Dedifferentiated amniotic fluid mesenchymal stem cell (primary cell): ENCODE measurements around the gene IL2RA.
"Not testable (repeated sequence)": the region's sequence is repeated elsewhere in the genome, so short reads cannot be mapped to it uniquely, and the experiment has no call there.

ENCODE experiments used
- DNase-seq: peaks from one replicate; pipeline ENCODE4 v3.0.0-alpha.2; 2016; ENCODE audit errors: extremely low spot score

IL2RA gene

DNA sequence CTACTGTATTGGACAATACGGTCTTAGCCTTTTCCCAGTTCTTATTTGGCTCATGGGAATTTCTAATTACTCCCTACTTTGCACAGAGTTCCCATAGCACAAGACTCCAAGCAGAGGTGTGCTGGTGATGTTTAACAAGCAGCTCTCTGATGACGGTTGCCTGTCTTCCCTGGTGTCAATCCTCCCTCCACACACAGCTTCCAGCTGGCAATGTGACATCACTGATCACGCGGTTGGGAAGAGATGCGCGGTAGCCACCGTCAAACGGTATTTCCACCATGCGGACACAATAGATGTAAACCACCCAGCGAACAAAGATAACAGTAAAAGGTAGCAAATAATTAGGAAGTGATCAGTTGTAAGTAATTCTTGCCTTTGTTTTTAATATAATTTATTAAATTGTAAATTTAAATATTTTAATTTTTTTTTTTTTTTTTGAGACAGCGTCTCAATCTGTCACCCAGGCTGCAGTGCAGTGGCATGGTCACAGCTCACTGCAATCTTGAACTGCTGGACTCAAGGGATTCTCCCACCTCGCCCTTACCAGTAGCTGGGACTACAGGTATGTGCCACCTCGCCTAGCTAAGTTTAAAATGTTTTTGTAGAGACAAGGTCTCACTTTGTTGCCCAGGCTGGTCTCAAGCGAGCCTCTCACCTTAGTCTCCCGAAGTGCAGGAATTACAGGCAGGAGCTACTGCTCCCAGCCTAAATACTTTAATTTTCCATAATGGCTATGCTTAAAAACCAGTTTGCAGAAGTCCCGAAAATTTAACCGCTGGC lies 48.6 kb downstream of the IL2RA start:
- DNase-seq = no peak

DNA sequence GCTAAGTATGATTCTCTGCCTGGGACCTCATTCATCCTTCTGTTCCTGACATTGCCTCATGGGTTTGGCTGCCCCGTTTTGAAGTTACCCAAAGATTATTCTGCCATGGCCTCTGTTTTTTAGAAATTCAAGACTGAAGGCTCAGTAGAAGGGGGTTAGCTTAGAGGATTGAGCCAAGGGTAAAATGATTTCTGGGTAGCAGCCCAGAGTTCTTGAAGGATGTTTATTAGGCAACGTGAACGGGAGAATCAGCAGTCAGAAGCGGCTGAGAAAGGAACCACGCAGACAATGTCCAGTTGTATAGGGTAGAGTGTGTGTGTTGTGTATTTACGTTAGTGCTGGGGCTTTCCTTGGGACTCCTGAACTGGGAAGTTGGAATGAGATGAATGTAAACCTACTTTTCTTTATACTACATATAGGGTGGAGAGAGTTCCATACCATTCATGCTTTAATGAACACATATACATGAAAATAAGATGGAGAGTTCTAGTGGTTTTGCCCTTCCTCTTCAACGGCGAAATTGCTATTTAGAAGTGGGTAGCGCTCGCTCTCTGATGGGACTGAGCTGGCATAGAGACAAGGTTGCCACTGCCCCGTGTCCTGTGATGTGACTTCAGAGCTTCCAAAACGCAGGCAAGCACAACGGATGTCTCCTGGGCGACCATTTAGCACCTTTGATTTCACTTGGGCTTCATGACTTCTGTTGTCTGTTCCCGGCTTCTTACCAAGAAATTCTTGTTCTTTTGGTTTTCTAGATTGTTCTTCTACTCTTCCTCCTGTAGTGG lies 49.9 kb downstream of the IL2RA start:
- DNase-seq = no peak

DNA sequence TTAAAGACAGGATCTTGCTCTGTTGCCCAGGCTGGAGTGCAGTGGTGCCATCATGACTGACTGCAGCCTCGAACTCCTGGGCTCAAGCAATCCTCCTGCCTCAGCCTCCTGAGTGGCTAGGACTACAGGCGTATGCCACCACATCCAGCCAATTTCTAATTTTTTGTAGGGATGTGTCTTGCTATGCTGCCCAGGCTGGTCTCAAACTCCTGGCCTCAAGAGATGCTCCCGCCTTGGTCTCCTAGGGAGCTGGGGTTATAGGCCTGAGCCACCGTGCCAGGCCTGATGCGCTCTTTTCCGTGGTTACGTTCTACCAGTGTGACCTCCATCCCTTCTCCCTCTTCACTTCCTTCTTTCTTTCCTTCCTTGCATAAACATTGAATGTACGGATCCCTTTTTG lies 50.6 kb downstream of the IL2RA start:
- DNase-seq = no peak

DNA sequence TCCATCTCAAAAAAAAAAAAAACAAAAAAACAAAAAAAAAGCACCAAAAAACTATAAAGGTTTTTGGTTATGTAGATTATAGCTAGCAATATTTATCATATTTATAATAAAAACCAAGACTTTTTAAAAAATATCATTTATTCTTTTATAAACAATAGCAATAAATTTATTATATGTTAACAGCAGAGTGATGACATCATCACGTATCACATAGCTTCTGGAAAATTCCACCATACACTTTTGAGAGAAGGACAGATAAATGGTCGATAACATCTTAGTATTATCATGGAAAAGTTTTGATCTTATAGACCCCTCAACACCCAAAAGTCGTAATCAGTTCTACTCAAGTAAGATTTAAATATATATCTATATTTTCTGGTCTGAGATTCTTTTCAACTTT lies 51.6 kb downstream of the IL2RA start:
- no peak for DNase-seq

DNA sequence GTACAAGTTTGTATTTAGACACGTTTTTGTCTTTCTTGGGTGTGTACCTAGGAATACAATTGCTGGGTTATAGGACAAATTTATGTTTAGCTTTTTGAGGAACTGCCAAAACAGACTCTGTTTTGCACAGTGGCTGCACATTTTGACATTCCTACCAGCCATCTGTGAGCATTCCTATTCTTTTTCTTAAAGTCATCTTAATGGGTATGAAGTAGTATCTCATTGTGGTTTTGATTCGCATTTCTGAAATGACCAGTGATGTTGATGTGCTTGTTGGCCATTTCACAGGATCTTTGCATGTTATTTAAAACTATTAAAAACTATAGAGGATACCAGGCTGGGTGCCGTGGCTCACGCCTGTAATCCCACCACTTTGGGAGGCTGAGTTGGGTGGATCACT lies 52.2 kb downstream of the IL2RA start:
- no peak for DNase-seq

DNA sequence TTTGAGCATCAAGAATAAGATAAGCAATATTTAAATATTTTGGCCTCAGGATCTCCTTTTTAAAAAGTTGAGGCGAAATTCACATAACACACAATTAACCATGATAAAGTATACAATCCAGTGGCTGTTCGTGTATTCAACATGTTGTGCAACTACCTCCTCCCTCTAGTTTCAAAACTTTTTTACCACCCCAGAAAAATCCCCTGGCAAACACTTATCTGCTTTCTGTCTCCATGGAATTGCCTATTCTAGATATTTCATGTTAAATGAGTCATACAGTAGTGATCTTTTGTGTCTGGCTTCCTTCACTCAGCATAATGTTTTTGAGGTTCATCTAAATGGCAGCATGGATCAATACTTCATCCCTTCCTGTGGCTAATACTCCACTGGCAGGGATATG lies 53.0 kb downstream of the IL2RA start:
- DNase-seq = peak; percentile 31

DNA sequence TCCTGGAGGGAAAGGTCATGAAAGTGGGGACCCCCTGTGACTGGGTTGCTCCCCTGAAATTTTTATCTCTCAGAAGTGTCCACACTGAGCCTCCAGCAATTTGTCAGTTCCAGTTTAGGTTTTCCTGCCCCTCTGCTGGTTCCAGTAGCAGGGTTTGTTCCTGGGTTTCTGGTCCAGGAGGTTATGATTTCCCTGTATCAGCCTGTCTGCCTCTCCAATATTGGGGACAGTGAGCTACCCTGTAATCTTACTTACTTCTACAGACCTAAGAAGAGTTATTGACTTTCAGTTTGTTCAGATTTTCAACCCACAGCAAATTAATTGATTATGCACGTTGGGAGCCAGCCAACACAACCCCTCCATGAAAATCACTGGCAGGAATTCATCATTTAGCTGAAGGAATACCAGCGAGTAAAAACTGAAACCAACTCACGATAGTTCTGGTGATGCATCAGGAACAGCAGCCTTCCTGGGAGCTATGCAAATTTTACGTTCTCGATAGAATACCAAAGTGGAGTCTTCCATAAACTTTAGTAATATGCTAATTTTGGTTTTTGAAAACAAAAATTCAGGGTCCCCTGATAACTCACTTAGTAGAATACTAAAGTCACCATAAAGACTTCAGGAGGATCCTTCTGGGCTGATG lies 53.5 kb downstream of the IL2RA start:
- DNase-seq = no peak

DNA sequence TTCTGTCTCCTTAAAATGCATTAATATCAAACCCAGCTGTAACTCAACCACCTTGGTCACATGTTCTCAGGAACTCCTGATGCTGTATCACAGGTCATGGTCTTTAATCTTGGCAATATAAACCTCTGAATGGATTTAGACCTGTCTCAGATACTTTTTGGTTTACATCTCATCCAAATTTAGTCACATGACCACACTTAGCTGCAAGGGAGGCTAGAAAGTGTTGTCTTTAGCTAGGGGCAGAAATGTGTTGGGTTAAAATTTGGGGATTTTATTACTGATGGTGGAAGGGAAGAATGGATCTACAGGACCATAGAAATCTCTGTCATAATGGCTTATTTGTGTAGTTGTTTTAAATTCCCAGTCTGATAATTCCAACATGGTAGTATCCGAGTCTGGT lies 55.2 kb downstream of the IL2RA start:
- DNase-seq = no peak

DNA sequence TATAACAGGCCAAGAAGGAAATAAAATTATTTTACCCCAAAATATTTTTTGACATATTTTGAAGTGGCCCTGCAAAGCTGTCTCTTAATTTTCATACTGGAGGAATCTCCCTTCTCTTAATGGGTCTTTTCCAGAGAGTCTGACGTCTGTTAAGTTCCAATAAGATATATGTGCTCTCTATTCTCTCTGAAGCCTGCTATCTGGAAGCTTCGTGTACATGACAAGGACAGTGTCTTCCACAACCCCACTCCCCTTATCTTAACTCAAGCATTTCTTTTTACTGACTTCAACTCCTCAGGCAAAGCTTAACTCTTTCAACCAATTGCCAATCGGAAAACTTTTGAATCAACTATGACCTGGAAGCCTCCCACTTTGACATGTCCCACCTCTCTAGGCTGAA lies 55.6 kb downstream of the IL2RA start:
- no peak for DNase-seq

DNA sequence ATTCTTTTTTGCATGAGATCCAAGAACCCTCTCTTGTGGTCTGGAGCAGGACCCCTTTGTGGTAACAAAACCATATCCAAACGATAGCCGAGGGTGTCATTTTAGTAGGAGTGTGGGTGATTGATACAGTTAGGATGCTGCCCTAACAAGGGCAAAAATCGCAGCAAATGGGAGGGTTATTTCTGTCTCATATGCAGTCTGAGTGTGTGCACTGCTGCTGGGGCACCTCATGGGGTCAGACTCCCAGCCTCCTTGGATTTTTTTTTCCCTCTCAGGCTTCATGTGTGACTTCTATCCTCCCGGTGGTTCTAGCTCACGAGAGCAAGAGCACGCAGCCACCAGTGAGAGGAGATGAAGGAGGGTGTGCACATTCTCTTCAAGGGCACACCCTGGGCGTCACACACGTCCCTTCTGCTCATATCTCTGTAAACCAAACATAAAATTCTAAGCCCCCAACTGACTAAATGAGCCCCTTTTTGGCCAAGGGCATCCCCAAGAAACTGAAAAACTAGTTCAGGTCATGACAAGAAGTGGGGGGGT lies 56.2 kb downstream of the IL2RA start:
- DNase-seq = no peak

DNA sequence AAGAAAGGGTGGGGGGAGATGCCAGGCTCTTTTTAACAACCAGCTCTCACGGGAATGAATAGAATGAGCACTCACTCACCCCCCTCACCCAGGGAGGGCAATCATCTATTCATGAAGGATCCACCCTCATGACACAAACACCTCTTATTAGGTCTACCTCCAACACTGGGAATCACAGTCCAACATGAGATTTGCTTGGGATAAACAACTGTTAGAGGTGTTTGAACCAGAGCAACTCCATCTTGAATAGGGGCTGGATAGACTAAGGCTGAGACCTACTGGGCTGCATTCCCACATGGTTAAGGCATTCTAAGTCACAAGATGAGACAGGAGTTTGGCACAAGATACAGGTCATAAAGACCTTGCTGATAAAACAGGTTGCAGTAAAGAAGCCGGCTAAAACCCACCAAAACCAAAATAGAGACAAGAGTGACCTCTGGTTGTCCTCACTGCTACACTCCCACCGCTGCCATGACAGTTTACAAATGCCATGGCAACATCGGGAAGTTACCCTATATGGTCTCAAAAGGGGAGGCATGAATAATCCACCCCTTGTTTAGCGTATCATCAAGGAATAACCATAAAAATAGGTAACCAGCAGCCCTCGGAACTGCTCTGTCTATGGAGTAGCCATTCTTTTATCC lies 56.9 kb downstream of the IL2RA start:
- not testable (repeated sequence) for DNase-seq

DNA sequence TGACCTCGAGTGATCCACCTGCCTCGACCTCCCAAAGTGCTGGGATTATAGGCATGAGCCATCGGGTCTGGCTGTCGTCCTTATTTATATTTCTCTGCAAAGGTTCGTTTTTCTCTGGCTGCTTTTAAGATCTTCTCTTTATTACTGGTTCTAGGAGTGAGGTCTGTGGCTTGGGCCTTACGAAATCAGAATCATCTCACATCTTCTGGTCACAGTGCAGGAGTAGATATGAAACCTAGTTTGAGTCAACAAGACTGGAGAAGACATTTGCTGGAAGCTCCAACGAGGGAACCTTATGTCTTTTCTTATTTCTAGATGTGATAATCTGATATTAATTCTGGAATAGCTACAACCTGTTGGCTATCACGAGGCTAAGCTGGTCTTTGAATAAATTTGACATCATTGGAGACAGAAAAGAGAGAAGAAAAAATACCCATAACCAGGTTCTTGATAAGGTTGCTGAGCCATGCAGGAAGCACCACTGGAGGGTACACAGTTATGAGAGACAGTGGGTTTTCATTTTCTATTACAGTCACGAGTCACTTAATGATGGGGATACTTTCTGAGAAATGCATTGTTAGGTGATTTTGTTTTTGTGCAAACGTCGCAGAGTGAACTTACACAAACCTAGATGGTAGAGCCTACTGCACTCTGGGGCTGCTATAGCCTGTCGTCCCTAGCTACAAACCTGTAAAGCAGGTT lies 59.2 kb downstream of the IL2RA start:
- DNase-seq = no peak

DNA sequence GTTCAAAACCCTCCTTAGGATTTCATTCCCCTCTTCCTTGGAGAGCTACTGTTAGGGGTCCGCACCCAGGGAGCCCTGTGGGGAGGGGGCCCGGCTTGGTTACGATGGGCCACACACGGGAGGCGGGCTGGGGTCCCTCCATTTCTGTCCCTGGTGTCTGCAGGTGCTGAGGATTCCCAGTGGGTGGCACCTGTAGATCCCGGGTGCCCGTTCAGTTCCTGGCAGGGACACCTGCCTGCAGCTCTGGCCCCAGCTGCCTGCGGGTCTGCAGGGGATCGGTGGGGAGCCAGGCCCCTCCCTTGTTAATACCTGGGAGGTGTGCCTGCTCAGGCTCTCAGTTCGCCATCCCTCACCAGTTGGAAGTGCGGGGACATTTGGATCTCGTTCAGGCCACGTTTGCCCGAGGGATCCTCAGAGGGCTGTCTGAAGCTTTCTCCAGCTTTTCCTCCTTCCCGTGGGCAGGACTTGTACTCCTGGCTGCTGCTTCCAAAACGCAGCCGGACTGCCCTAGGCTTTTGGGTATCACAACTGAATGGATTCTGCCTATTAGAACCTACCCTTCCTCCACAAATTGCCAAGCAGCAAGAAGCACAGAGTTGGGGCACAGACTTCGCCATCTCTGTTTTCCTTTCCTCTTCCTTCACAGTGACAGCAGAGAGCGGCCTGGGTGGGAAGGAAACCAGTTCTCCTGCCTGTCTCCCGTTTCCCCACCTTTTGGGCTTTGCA lies 62.6 kb downstream of the IL2RA start:
- DNase-seq = no peak

DNA sequence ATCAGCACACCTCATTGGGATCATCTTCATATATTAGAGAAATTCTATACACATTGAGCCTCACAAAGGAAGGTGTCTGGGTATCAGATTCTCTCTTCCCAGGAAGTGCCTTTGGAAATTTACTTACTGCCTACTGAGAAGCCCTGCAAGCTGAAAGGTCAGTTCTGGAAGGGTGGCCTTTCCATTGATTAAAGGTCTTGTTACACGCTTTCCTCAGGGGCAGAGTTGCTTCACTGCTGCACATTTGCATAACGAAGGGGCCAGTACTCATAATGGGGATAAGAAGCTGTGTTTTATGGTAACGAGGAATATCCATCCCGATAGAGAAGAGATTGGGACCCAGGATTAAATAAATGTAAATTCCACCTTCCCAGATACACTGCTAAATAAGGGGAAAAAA lies 65.5 kb downstream of the IL2RA start:
- no peak for DNase-seq

DNA sequence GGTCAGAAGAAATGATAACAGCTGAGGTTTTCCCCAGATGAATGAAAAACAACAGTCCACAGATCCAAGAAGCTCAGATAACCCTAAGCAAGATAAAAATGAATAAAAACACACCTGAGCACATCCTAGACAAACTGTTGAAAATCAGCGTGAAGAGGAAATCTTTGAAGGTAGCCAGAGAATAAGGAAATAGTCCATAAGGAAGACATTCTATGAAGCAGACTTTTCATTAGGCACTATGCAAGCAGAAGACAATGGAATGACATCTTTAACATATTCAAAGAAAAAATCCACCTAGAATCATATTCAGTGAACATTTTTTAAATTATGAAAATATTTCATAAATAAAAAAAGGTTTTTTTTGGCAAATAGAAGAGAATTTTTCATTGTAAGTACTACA lies 69.8 kb downstream of the IL2RA start:
- no peak for DNase-seq

DNA sequence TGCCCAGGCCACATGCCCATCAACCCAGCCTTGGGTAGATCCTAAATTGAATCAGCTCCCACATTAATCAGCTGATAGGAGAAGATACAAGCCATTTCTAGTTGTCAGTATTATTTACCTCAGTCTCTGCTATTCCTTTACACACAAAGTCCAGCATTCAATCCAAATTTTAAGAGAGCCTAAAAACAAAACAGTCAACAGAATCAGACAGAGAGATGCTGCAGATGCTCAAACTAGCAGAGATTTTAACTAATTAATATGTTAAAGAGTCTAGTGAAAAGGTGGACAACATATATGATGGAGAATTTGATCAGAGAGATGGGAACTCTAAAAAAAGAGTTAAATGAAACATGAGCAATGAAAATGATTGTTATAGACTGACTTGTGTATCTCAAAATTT lies 70.5 kb downstream of the IL2RA start:
- DNase-seq = no peak

DNA sequence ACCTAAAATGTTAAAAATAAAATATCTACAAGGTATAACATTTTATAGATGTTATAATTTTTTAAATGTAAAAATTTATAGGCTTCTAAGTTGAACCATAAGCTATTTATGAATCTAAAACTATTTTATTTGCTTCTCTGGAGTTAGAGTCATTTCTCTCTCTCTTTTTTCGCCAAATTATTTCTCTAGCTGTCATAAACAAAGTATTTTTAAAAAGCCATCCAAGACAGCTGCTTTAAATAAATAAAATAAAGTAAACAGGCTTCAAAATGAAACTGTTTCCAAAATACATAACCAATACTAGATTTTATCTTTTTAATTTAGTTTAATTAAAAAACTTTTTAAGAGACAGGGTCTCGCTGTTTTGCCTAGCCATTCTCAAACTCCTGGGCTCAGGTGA lies 72.4 kb downstream of the IL2RA start:
- no peak for DNase-seq

DNA sequence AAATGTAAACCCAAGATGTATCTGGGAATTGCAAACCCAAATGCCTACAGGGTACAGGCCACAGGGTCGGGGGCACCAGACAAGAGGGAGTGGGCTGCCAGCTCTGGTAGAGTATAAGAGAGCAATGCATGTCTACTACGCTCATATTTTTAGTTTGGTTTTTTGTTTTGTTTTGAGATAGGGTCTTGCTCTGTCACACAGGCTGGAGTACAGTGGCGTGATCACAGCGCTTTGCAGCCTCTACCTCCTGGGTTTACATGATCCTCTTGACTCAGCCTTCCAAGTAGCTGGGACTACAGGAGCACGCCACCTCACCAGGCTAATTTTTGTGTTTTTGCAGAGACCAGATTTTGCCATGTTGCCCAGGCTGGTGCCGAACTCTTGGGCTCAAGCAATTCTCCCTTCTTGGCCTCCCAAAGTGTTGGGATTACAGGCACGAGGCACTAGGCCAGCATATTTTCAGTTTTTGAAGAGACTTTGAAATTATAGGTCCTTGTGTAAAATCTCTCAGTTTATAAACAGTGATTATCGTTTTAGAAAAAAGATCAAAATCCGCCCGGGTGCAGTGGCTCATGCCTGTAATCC lies 73.7 kb downstream of the IL2RA start:
- no peak for DNase-seq

DNA sequence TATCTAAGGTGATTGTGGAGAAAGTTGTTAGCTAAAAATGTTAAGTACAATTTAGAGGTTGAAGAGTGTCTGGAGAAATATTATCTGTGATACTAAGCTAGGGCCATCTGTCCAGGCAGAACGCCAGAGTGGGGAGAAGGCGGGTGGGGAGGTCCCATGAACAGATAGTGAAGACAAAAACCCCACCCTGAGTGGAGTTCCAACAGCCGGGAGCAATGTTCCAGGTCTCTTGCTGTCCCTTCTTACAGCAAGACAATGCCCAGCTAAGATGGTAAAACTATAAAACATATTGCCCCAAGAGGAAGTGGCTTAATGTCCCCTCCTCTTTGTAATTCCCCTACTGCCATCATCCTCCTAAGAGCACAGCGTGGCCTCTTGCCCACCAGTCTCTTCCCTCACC lies 74.4 kb downstream of the IL2RA start:
- DNase-seq = no peak

DNA sequence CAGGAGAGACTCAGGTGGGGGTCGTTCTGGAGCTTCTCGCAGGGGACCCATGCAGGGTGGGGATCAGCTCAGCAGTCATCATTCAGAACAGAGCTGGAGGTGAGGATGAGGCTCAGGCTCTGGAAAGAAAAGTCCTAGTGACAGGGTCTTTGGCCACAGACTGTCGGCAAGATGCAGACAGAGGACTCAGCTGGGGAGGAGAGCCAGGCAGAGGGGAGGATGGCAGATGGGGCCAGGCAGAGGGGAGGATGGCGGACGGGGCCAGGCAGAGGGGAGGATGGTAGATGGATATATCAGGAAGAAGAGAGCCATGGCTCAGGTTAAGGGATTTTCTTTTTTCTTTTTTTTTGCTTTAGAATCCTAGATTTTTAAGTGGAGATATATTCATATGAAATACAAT lies 77.1 kb downstream of the IL2RA start:
- DNase-seq = no peak
